GM12872 (cell line): ENCODE measurements around the gene BMPR1B.

Experiments
- TF ChIP-seq, protein P1 (sequence below): IDR thresholded peaks from 3 replicates; pipeline ENCODE4 v1.5.1; 2011; ENCODE audit warnings: low read depth, mild to moderate bottlenecking, low read length, moderate library complexity; ENCODE audit not compliant: insufficient read depth

The BMPR1B gene

DNA sequence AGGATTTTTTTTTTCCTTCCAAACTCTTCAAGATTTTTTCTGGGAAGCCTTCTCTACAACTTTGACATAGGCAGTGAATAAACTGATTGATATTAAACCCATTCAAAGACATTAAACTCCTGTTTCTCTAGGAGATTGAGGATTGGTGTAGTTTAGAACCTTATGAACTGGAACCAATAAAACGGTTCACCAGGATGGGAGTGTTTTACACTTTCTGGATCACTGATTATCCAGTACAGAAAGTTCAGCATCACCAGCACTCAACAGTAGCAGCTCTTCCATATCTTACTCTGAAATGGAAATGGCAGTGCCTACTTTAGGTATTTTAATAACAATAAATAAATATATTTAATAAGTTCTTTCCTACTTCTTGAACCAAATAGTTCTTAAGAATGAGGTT lies 76.7 kb downstream of the BMPR1B start:
- TF ChIP-seq, protein P1, sequence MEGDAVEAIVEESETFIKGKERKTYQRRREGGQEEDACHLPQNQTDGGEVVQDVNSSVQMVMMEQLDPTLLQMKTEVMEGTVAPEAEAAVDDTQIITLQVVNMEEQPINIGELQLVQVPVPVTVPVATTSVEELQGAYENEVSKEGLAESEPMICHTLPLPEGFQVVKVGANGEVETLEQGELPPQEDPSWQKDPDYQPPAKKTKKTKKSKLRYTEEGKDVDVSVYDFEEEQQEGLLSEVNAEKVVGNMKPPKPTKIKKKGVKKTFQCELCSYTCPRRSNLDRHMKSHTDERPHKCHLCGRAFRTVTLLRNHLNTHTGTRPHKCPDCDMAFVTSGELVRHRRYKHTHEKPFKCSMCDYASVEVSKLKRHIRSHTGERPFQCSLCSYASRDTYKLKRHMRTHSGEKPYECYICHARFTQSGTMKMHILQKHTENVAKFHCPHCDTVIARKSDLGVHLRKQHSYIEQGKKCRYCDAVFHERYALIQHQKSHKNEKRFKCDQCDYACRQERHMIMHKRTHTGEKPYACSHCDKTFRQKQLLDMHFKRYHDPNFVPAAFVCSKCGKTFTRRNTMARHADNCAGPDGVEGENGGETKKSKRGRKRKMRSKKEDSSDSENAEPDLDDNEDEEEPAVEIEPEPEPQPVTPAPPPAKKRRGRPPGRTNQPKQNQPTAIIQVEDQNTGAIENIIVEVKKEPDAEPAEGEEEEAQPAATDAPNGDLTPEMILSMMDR, result no peak

GRCh38 chr4:94841864-94842221 lies 84.1 kb downstream of the BMPR1B start:
- TF ChIP-seq, protein P1, result no peak

GRCh38 chr4:94843216-94843615 lies 85.5 kb downstream of the BMPR1B start:
- TF ChIP-seq, protein P1, result no peak

- TF ChIP-seq, protein P1, result no peak
These were observed 90.6 kb downstream of the BMPR1B start for GRCh38 chr4:94848326-94848725.

DNA sequence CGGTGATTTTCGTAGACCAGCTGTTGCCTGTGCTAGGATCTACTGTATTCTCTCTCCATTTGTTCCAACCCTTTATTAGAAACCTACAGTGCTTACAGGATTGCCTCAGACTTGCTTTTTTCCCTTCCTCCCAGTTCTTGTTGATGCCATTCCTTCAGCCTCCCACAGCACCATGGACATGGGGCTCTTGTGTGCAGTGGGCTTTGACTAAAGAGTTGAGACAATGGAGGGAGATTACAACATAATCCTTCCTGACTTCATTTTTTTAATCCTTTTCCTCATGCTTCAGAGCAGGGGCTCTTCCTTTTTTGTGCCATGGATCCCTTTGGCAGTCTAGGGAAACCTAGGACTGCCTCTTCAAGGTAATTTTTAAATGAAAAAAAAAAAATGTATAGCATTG lies 92.1 kb downstream of the BMPR1B start:
- TF ChIP-seq, protein P1, result no peak

DNA sequence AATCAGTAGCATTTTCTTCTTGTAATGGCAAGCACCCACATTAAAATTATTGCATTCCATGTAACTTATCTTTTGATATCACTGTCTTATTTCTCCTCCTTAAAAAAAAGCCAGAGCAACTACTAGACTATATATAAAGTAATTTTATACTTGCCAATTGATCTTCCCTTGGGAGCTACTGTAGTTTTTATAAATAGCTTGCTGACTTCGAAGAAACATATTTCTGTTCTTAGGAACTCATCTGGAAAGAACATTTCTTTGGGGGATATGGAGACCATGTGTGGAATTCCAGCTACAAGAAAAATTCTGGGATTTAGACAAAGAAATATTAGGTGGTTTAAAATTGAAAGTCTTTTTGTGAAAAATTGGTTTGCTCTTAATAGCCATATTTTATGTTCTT lies 94.9 kb downstream of the BMPR1B start:
- TF ChIP-seq, protein P1, result no peak

DNA sequence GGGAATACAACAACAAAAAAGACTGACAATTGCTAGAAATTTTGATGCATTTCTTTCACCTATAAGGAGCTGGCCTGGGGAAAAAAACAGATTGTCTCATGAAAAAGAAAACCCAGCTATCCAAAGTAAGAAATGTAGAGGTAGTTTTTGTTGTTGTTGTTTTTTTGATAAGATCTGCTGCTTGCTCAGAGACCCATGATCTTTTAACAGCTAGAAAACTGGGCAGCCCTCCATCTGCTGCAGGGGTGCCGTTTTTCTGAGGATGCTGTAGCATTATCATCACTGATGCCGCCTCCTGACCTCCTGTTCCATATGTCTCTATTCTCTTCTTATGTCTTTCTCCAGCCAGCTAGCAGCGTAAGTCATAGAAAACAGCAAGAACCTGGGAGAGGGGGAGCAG lies 98.3 kb downstream of the BMPR1B start:
- TF ChIP-seq, protein P1, result no peak

DNA sequence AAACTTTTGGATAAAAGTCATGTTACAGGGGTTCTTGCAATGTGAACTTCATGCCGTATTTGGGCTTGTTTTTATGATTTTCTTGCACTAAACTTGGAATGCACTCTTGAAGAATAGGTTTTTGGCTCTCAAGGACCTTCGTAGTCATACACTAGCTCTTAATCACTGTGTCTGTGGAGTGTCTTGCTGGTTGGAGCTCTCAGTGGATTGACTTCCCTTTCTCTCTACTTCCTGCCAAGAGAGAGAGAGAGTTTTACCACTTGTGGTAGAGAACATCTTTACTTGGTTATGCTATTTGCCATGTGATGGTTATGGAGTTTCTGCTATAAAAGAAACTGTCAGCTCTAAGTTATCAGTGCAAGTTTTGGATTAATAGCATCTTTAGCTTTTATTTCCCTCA lies 112.4 kb downstream of the BMPR1B start:
- TF ChIP-seq, protein P1, result no peak
